Tibial artery (tissue), 4 donors: ENCODE results near the gene RAPGEF4.

ENCODE experiments used
- DNase-seq, 2 donors: peaks; one replicate each; pipeline ENCODE4 v3.0.0-alpha.2; 2019
- H3K27ac ChIP-seq, 2 donors: fragments of 200-600 bp; sonication (generic) in 1 of 2; 1 replicate in 1 of 2; 2 replicates in 1 of 2; pipeline ENCODE4 v1.5.1; 2018 to 2019; ENCODE audit warnings: mild to moderate bottlenecking in 1 of 2
- H3K27me3 ChIP-seq, 2 donors: fragments of 200-600 bp; sonication (generic) in 1 of 2; one replicate each; pipeline versions ENCODE4 v1.5.1 to v1.6.0; 2016 to 2019
- H3K36me3 ChIP-seq, 3 donors: fragments of 200-600 bp; sonication (generic) in 2 of 3; one replicate each; pipeline ENCODE4 v1.5.1; 2016 to 2019; ENCODE audit warnings: mild to moderate bottlenecking in 2 of 3
- H3K4me1 ChIP-seq, 4 donors: fragments of 200-600 bp; sonication (generic) in 2 of 4; 1 replicate in 3 of 4; 2 replicates in 1 of 4; pipeline ENCODE4 v1.5.1; 2016 to 2019
- H3K4me3 ChIP-seq, 2 donors: fragments of 200-600 bp; sonication (generic) in 1 of 2; 1 replicate in 1 of 2; 2 replicates in 1 of 2; pipeline ENCODE4 v1.5.1; 2018 to 2019; ENCODE audit warnings: mild to moderate bottlenecking in 2 of 2
- H3K9me3 ChIP-seq, 3 donors: fragments of 200-600 bp; sonication (generic) in 1 of 3; one replicate each; pipeline ENCODE4 v1.5.1; 2016 to 2019
- intact Hi-C: fragments of 100-400 bp; cut with DNase I; formaldehyde crosslinking; loops from one replicate; pipeline ENCODE4 v1.15.0; 2023; ENCODE audit warnings: low total_unique reads
- TF ChIP-seq, protein P1 (sequence below), 2 experiments: fragments of 200-600 bp in 1 of 2; fragments of 450-650 bp in 1 of 2; IDR thresholded peaks; one replicate each; pipeline ENCODE4 v1.5.1; 2017 to 2019; ENCODE audit warnings: antibody characterized with exemption in 2 of 2, mild to moderate bottlenecking in 1 of 2, moderate library complexity in 1 of 2

RAPGEF4 gene

GRCh38 chr2:172908275-172908674 is 172.6 kb downstream of the RAPGEF4 start:
- no peak for DNase-seq
- intact Hi-C loops, result no loop called here
- H3K4me3 ChIP-seq, result no peak overlapping the region

DNA sequence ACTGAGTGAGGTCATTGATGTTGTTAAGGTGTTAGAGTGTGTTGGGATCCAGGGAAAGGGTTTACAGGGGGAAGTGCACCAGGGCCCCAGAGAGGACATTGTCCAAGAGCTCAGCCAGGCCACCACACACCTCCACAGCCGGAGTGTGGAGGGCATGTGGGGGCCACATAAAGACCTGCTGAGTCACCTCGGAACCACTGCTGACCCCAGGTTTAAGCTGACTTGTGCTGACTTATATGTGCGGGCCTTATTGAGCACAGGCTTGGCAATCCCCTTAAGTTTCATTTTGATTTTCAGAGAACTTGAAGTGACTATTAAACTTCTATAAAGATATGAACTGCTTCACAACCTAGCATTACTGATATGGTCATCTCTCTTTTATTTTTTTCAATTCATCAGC is 173.8 kb downstream of the RAPGEF4 start:
- H3K27me3 ChIP-seq, result no peaks in the 10 kb centered on the region
- no peaks in the 10 kb centered on the region for H3K36me3 ChIP-seq
- intact Hi-C loops, result no loop called here
- DNase-seq, result no peak
- H3K4me1 ChIP-seq, result peaks cover 0 to 8% (median 5%) of the 10 kb centered on the region in 4 donors
- H3K4me3 ChIP-seq, result no peak overlapping the region
- no peak overlapping the region for H3K27ac ChIP-seq
- H3K9me3 ChIP-seq, result no peaks in the 10 kb centered on the region
- TF ChIP-seq, protein P1, sequence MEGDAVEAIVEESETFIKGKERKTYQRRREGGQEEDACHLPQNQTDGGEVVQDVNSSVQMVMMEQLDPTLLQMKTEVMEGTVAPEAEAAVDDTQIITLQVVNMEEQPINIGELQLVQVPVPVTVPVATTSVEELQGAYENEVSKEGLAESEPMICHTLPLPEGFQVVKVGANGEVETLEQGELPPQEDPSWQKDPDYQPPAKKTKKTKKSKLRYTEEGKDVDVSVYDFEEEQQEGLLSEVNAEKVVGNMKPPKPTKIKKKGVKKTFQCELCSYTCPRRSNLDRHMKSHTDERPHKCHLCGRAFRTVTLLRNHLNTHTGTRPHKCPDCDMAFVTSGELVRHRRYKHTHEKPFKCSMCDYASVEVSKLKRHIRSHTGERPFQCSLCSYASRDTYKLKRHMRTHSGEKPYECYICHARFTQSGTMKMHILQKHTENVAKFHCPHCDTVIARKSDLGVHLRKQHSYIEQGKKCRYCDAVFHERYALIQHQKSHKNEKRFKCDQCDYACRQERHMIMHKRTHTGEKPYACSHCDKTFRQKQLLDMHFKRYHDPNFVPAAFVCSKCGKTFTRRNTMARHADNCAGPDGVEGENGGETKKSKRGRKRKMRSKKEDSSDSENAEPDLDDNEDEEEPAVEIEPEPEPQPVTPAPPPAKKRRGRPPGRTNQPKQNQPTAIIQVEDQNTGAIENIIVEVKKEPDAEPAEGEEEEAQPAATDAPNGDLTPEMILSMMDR (IDR thresholded peaks at IDR 0.05), result no peak

More at GRCh38 chr2:172908275-172908674, 172.6 kb downstream of the RAPGEF4 start:
- H3K4me1 ChIP-seq, result peaks cover 0 to 8% (median 5%) of the 10 kb centered on the region in 4 donors
- no peaks in the 10 kb centered on the region for H3K9me3 ChIP-seq
- no peak overlapping the region for H3K27ac ChIP-seq
- no peaks in the 10 kb centered on the region for H3K36me3 ChIP-seq
- H3K27me3 ChIP-seq, result no peaks in the 10 kb centered on the region
- TF ChIP-seq, protein P1 (IDR thresholded peaks at IDR 0.05), result no peak

GRCh38 chr2:172912266-172912665 is 176.6 kb downstream of the RAPGEF4 start:
- Histone ChIP-seq H3K4me3 (no peak overlapping the region), H3K27me3 (no peaks in the 10 kb centered on the region), H3K9me3 (no peaks in the 10 kb centered on the region), H3K4me1 (no peaks in the 10 kb centered on the region), H3K36me3 (no peaks in the 10 kb centered on the region), H3K27ac (no peak overlapping the region)
- intact Hi-C loops, result no loop called here
- TF ChIP-seq, protein P1 (IDR thresholded peaks at IDR 0.05), result no peak
- DNase-seq, result no peak

- Histone ChIP-seq H3K27me3 (no peaks in the 10 kb centered on the region), H3K4me3 (no peak overlapping the region), H3K4me1 (no peaks in the 10 kb centered on the region), H3K9me3 (no peaks in the 10 kb centered on the region), H3K36me3 (no peaks in the 10 kb centered on the region), H3K27ac (no peak overlapping the region)
- intact Hi-C loops, result no loop called here
- no peak for DNase-seq
- TF ChIP-seq, protein P1 (IDR thresholded peaks at IDR 0.05), result no peak
Measured at GRCh38 chr2:172914341-172915008, 178.8 kb downstream of the RAPGEF4 start.

DNA sequence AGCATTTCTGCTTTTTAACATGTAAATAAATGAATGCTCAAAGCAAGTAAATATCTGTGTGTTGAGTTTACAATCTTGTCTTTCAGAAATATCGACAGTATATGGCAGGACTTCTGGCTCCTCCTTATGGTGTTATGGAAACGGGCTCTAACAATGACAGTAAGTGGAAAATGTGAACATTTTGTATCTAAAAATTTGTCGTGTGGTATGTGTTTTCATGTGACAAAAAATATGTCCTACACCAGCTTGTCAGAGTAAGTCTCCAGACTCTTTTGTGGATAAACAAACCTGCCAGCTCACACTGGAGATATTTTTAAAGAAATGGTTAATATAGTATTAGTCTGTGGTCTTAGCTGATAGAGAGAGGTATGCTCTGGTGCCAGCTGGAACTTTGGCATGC is 182.1 kb downstream of the RAPGEF4 start:
- H3K36me3 ChIP-seq, result no peaks in the 10 kb centered on the region
- DNase-seq, result no peak
- no peaks in the 10 kb centered on the region for H3K4me1 ChIP-seq
- no peak overlapping the region for H3K27ac ChIP-seq
- no peaks in the 10 kb centered on the region for H3K9me3 ChIP-seq
- no peak overlapping the region for H3K4me3 ChIP-seq
- intact Hi-C loops, result no loop called here
- TF ChIP-seq, protein P1 (IDR thresholded peaks at IDR 0.05), result no peak
- no peaks in the 10 kb centered on the region for H3K27me3 ChIP-seq
